Naive thymus-derived CD8-positive, alpha-beta T cell (primary cell): ENCODE results near the gene C6orf52. TPM values are rescaled to one million over a fixed set of nuclear protein-coding genes. Genes with fewer than 3 reads are reported as not detected.
A peak's percentile ranks its signal among the peaks of the same experiment; 100 is the strongest.
"Not testable (repeated sequence)": the region's sequence is repeated elsewhere in the genome, so short reads cannot be mapped to it uniquely, and the experiment has no call there.

Experiments used
- ATAC-seq, 2 donors: fragments of 150-1000 bp; cut with Tn5 transposase in 1 of 2; sonication (Bioruptor Pico), chemical (Tn5 transposase) in 1 of 2; 1 replicate in 1 of 2; 2 replicates in 1 of 2; pipeline ENCODE4 v1.10.0; 2021; ENCODE audit warnings: mild to moderate bottlenecking in 2 of 2, moderate library complexity in 2 of 2
- POLR2A ChIA-PET: fragments of 350-600 bp; sonication (Branson Sonifier 250); formaldehyde crosslinking; loops from one replicate; lab custom pipeline; 2021; ENCODE audit warnings: antibody characterized with exemption; lab: Charles Lee
- DNase-seq, 10 donors: peaks; one replicate each; pipeline versions ENCODE4 v3.0.0 to v3.0.0-alpha.2; 2020 to 2022
- H3K27ac Mint-ChIP-seq, 10 donors: one replicate each; pipeline ENCODE4 v1.8.0; 2020 to 2022; ENCODE audit warnings: mild to moderate bottlenecking in 10 of 10, mixed read lengths in 10 of 10, moderate library complexity in 4 of 10, inconsistent platforms in 1 of 10
- H3K27me3 Mint-ChIP-seq, 5 donors: one replicate each; pipeline ENCODE4 v1.8.0; 2021 to 2022; ENCODE audit warnings: mixed read lengths in 5 of 5
- H3K36me3 Mint-ChIP-seq, 3 donors: one replicate each; pipeline ENCODE4 v1.8.0; 2020 to 2022; ENCODE audit warnings: mixed read lengths in 3 of 3, mild to moderate bottlenecking in 2 of 3, inconsistent platforms in 1 of 3
- H3K4me1 Mint-ChIP-seq, 4 donors: one replicate each; pipeline ENCODE4 v1.8.0; 2021 to 2022; ENCODE audit warnings: mixed read lengths in 4 of 4
- H3K4me3 Mint-ChIP-seq, 10 donors: one replicate each; pipeline ENCODE4 v1.8.0; 2020 to 2022; ENCODE audit warnings: mild to moderate bottlenecking in 10 of 10, mixed read lengths in 10 of 10, moderate library complexity in 6 of 10, inconsistent platforms in 1 of 10
- H3K9me3 Mint-ChIP-seq, 9 donors: one replicate each; pipeline ENCODE4 v1.8.0; 2020 to 2022; ENCODE audit warnings: mixed read lengths in 9 of 9, mild to moderate bottlenecking in 3 of 9, inconsistent platforms in 1 of 9, moderate library complexity in 1 of 9
- polyA plus RNA-seq, 3 donors: library from polyadenylated mRNA; unstranded; fragments of 300-500 nt; fragmentation: Illumina TruSeq; gene quantifications; one replicate each; pipeline ENCODE4 v1.2.3, GENCODE V29; 2021
- total RNA-seq, 8 experiments: library from RNA in 2 of 8; stranded (reverse) in 2 of 8; gene quantifications; one replicate each; pipeline ENCODE4 v1.2.3 and lab custom pipeline; 2021 to 2026

The C6orf52 gene
- total and polyA plus RNA-seq, 5 experiments from 2014 or later, result 0.60 to 1.8 (median 1.1) TPM; not detected in 1

DNA sequence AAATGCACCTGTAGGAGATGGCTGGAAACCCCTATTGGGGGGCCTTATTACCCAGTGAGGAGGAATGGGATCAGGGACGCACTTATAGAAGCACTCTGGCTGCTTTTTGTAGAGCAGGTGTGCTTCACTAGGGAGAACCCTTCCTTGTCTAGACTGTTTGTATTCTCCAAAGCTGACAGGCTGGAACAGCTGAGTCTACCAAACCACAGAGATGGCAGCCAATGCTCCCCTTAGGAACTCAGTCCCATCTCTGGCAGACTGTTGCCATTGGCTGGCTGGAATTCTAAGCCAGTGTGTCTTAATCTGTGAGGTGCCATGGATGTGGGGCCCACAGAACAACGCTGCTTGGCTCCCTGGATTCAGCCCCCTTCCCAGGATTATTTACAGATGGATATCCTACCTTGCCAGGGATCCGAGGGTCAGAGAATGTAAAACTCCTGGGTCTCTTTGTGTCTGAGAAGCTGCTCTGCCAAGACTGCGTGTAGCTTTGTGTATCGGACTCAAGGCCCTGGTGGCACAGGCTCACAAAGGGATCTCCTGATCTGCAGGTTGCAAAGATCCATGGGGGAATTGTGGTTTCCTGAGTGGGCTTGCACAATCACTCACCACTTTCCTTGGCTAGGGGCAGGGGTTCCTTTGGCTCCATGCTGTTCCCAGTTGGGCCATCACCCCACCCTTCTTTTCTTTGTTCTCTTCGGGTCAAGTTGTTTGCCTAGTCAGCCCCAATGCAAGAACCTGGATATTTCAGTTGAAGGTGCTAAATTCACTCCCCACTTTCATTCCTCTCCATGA, 26.1 kb downstream of the C6orf52 start:
- POLR2A ChIA-PET, result no interaction called here
- Mint-ChIP-seq H3K4me1 (no peaks in the 10 kb centered on the region), H3K4me3 (no peak overlapping the region), H3K36me3 (peaks cover 0 to 11% (median 2%) of the 10 kb centered on the region in 3 donors), H3K27ac (no peak overlapping the region), H3K9me3 (peaks cover 2 to 17% (median 9%) of the 10 kb centered on the region in 9 donors), H3K27me3 (peaks cover 3 to 15% (median 9%) of the 10 kb centered on the region in 5 donors)
- no peak for ATAC-seq
- DNase-seq, result no peak

GRCh38 chr6:10665595-10665994, 28.8 kb downstream of the C6orf52 start:
- peaks cover 0 to 19% (median 2%) of the 10 kb centered on the region in 3 donors for H3K36me3 Mint-ChIP-seq
- POLR2A ChIA-PET, H3K4me1 Mint-ChIP-seq, H3K4me3 Mint-ChIP-seq, ATAC-seq, H3K27ac Mint-ChIP-seq, DNase-seq: not testable (repeated sequence)
- H3K27me3 Mint-ChIP-seq, result peaks cover 3 to 15% (median 9%) of the 10 kb centered on the region in 5 donors
- H3K9me3 Mint-ChIP-seq, result peaks cover 2 to 17% (median 10%) of the 10 kb centered on the region in 9 donors

- peaks cover 0 to 14% (median 8%) of the 10 kb centered on the region in 5 donors for H3K27me3 Mint-ChIP-seq
- H3K4me1 Mint-ChIP-seq, result no peaks in the 10 kb centered on the region
- no peak overlapping the region for H3K4me3 Mint-ChIP-seq
- DNase-seq (no peak), ATAC-seq (no peak)
- peaks cover 0 to 19% (median 2%) of the 10 kb centered on the region in 3 donors for H3K36me3 Mint-ChIP-seq
- POLR2A ChIA-PET, result no interaction called here
- no peak overlapping the region for H3K27ac Mint-ChIP-seq
- peaks cover 2 to 17% (median 10%) of the 10 kb centered on the region in 9 donors for H3K9me3 Mint-ChIP-seq
These were observed 31.7 kb downstream of the C6orf52 start for GRCh38 chr6:10662742-10663141.

DNA sequence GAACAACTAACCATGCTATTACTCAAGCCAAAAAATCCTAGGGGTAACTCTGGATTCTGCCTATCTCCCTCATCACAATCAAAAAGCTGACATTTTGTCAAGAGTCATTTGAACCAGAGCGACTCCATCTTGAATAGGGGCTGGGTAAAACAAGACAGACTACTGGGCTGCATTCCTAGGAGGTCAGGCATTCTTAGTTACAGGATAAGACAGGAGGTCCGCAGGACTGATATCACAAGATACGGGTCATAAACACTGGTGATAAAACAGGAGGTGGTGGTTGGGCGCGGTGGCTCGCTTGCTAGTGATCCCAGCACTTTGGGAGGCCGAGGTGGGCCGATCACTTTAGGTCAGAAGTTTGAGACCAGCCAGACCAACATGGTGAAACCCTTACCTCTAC, 32.2 kb downstream of the C6orf52 start:
- POLR2A ChIA-PET, result no interaction called here
- peaks cover 0 to 11% (median 8%) of the 10 kb centered on the region in 5 donors for H3K27me3 Mint-ChIP-seq
- no peak overlapping the region for H3K4me3 Mint-ChIP-seq
- H3K9me3 Mint-ChIP-seq, result peaks cover 2 to 17% (median 9%) of the 10 kb centered on the region in 9 donors
- H3K36me3 Mint-ChIP-seq, result peaks cover 0 to 15% (median 2%) of the 10 kb centered on the region in 3 donors
- no peak overlapping the region for H3K27ac Mint-ChIP-seq
- H3K4me1 Mint-ChIP-seq, result no peaks in the 10 kb centered on the region
- DNase-seq (no peak), ATAC-seq (no peak)

GRCh38 chr6:10660431-10661191, 33.8 kb downstream of the C6orf52 start:
- Mint-ChIP-seq H3K4me3 (peak overlapping the region in 6 of 10 donors; percentile 49 to 70 (median 60)), H3K27me3 (peaks cover 0 to 11% (median 3%) of the 10 kb centered on the region in 5 donors), H3K27ac (peak overlapping the region in 1 of 10 donors; percentile 46), H3K9me3 (peaks cover 0 to 10% (median 2%) of the 10 kb centered on the region in 9 donors)
- H3K4me1 Mint-ChIP-seq, H3K36me3 Mint-ChIP-seq, ATAC-seq, DNase-seq, POLR2A ChIA-PET: not testable (repeated sequence)

- H3K27me3 Mint-ChIP-seq, result peaks cover 0 to 15% (median 6%) of the 10 kb centered on the region in 5 donors
- H3K27ac Mint-ChIP-seq, result no peak overlapping the region
- ATAC-seq (peak; percentile 26 to 56), DNase-seq (peak in 2 of 10 donors; percentile 17)
- POLR2A ChIA-PET, result interaction anchor here (1.1 kb wide), 1 partner anchor 13 kb away, joined by 4 read pairs; no protein-coding TSS in a partner anchor
- H3K36me3 Mint-ChIP-seq, result peaks cover 0 to 7% (median 0%) of the 10 kb centered on the region in 3 donors
- H3K4me1 Mint-ChIP-seq, result peaks cover 4 to 13% (median 10%) of the 10 kb centered on the region in 4 donors
- peaks cover 0 to 9% (median 0%) of the 10 kb centered on the region in 9 donors for H3K9me3 Mint-ChIP-seq
- peak overlapping the region in 8 of 10 donors; percentile 52 to 81 (median 65) for H3K4me3 Mint-ChIP-seq
These were observed 34.6 kb downstream of the C6orf52 start for GRCh38 chr6:10659699-10660348.

- peak overlapping the region in 3 of 10 donors; percentile 38 to 68 (median 56) for H3K27ac Mint-ChIP-seq
- H3K4me3 Mint-ChIP-seq, result peak overlapping the region in 8 of 10 donors; percentile 24 to 81 (median 65)
- peaks cover 4 to 14% (median 10%) of the 10 kb centered on the region in 4 donors for H3K4me1 Mint-ChIP-seq
These were observed 35.3 kb downstream of the C6orf52 start for GRCh38 chr6:10658910-10659698.

DNA sequence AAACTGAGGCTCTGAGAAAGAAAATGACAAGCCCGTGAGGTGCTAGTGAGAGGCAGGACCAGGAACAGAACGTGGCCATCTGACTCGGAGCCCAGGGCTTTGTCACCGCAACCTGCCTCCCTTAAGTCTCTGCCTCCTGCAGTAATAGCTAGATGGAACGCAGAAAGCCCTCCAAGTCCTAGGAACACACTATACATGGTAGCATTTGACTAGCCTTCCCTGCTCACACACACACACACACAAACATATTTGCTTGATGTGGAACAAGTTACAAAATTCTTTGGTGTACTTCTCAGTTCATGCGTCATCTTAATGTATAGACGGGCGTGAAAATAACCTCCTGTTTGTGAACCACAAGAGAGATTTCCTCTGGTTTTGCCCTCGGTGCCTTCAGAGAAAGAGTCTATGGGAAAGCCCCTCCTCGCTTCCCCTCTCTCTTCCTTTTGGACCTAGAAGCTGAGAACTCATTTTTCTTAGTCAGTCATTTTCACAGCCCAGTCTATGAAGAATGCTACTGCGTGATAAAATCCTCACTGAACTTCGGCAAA, 38.8 kb downstream of the C6orf52 start:
- DNase-seq (peak in 3 of 10 donors; percentile 2 to 39 (median 31)), ATAC-seq (peak in 1 of 2 donors; percentile 76)
- peaks cover 0 to 3% (median 0%) of the 10 kb centered on the region in 9 donors for H3K9me3 Mint-ChIP-seq
- H3K27ac Mint-ChIP-seq, result peak overlapping the region in 1 of 10 donors; percentile 7
- peaks cover 0 to 29% (median 6%) of the 10 kb centered on the region in 5 donors for H3K27me3 Mint-ChIP-seq
- POLR2A ChIA-PET, result no interaction called here
- peaks cover 4 to 14% (median 10%) of the 10 kb centered on the region in 4 donors for H3K4me1 Mint-ChIP-seq
- peaks cover 0 to 5% (median 0%) of the 10 kb centered on the region in 3 donors for H3K36me3 Mint-ChIP-seq
- peak overlapping the region in 6 of 10 donors; percentile 12 to 47 (median 26) for H3K4me3 Mint-ChIP-seq

More at GRCh38 chr6:10658910-10659698, 35.3 kb downstream of the C6orf52 start:
- peak in 1 of 2 donors; percentile 23 for ATAC-seq
- POLR2A ChIA-PET, result interaction anchor here (1.1 kb wide), 1 partner anchor 13 kb away, joined by 4 read pairs; no protein-coding TSS in a partner anchor
- Mint-ChIP-seq H3K36me3 (peaks cover 0 to 7% (median 0%) of the 10 kb centered on the region in 3 donors), H3K9me3 (peaks cover 0 to 3% (median 0%) of the 10 kb centered on the region in 9 donors), H3K27me3 (peaks cover 0 to 15% (median 6%) of the 10 kb centered on the region in 5 donors)
- no peak for DNase-seq

GRCh38 chr6:10644225-10644624, 50.2 kb downstream of the C6orf52 start:
- Mint-ChIP-seq H3K27me3 (peaks cover 10 to 16% (median 13%) of the 10 kb centered on the region in 5 donors), H3K27ac (peak overlapping the region in 1 of 10 donors; percentile 53), H3K36me3 (no peaks in the 10 kb centered on the region), H3K4me1 (peaks cover 9 to 13% (median 11%) of the 10 kb centered on the region in 4 donors), H3K9me3 (no peaks in the 10 kb centered on the region), H3K4me3 (no peak overlapping the region)
- POLR2A ChIA-PET, result no interaction called here
- DNase-seq, result no peak
- no peak for ATAC-seq

DNA sequence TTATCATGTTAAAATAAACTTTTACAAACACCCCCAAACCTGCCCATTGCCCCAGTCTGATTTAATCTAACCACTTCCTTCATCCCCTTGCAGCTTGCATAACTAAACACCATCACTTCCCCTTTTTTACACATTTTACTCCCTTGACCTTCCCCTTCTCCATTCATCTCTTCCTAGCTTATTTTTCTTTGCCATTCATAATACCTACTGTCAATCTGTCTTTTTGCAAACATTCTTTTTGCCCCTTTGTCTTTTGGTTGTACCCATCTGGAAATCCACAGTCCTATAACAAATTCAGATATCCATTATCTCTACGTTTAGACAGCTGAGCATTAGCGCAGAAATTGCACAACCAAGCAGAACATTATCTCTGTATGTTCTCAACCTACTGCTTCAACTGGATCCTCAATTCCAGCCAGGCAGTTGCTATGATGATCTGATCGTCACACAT, 51.2 kb downstream of the C6orf52 start:
- POLR2A ChIA-PET, result no interaction called here
- no peaks in the 10 kb centered on the region for H3K36me3 Mint-ChIP-seq
- H3K27me3 Mint-ChIP-seq, result peaks cover 11 to 16% (median 14%) of the 10 kb centered on the region in 5 donors
- no peaks in the 10 kb centered on the region for H3K9me3 Mint-ChIP-seq
- no peak for DNase-seq
- H3K4me1 Mint-ChIP-seq, result peaks cover 9 to 13% (median 11%) of the 10 kb centered on the region in 4 donors
- ATAC-seq, result no peak
- peak overlapping the region in 3 of 10 donors; percentile 1 to 58 (median 3) for H3K27ac Mint-ChIP-seq
- H3K4me3 Mint-ChIP-seq, result no peak overlapping the region

GRCh38 chr6:10641528-10641927, 52.9 kb downstream of the C6orf52 start:
- POLR2A ChIA-PET, result no interaction called here
- no peak overlapping the region for H3K4me3 Mint-ChIP-seq
- DNase-seq, result no peak

More at GRCh38 chr6:10641528-10641927, 52.9 kb downstream of the C6orf52 start:
- peaks cover 9 to 13% (median 11%) of the 10 kb centered on the region in 4 donors for H3K4me1 Mint-ChIP-seq
- no peak overlapping the region for H3K27ac Mint-ChIP-seq
- H3K27me3 Mint-ChIP-seq, result peaks cover 11 to 16% (median 12%) of the 10 kb centered on the region in 5 donors
- H3K9me3 Mint-ChIP-seq, result peaks cover 0 to 1% (median 0%) of the 10 kb centered on the region in 9 donors
- no peaks in the 10 kb centered on the region for H3K36me3 Mint-ChIP-seq
- no peak for ATAC-seq
